K562 (cell line): Measurements from ENCODE around the gene RPTOR. TPM values are rescaled to one million over a fixed set of nuclear protein-coding genes. Genes with fewer than 3 reads are reported as not detected.

Source experiments
- ATAC-seq: fragments of 200-7000 bp; cut with Tn5 transposase; 3 replicates; pipeline ENCODE4 v1.9.1; 2020; ENCODE audit warnings: moderate library complexity
- BruUV-seq: library from RNA; stranded (reverse); fragments of 400-500 nt; replicated peaks from 2 replicates; lab custom pipeline; 2021; lab: Mats Ljungman, UMichigan
- CTCF ChIA-PET: fragments of 300-600 bp; formaldehyde crosslinking; extraction: SDS; loops from one replicate; lab custom pipeline; 2021; ENCODE audit warnings: low intra/inter-chr PET ratio; lab: Yijun Ruan, JAX
- POLR2A ChIA-PET: fragments of 300-600, 350-650 bp; sonication (Branson Sonifier 250); formaldehyde crosslinking; extraction: SDS; loops from one replicate; lab custom pipeline; 2021; ENCODE audit warnings: antibody characterized with exemption, inconsistent platforms; lab: Yijun Ruan, JAX
- DNase-seq, 4 experiments: peaks; one replicate each; pipeline versions ENCODE4 v3.0.0 to v3.0.0-alpha.2; 2011 to 2018; ENCODE audit warnings: low spot score in 3 of 4, mixed read lengths in 3 of 4; ENCODE audit errors: extremely low read depth in 1 of 4
- FAIRE-seq: peaks from 2 replicates; lab custom pipeline; 2011; peaks lifted over from hg19 to GRCh38; lab: Jason Lieb, UNC
- H2AFZ ChIP-seq: 2 replicates; pipeline ENCODE4 v1.6.0; 2011; ENCODE audit warnings: low read depth, low read length, control low read depth, inconsistent platforms
- H3K27ac ChIP-seq: fragments of 200-600 bp; 3 replicates; pipeline ENCODE4 v1.8.0; 2011; ENCODE audit warnings: low read depth, mild to moderate bottlenecking, control low read depth, inconsistent platforms, low read length, moderate library complexity, mixed read lengths; ENCODE audit errors: extremely low read depth
- H3K27me3 ChIP-seq, 2 experiments: fragments of 300-600 bp in 1 of 2; 2 replicates in 1 of 2; 3 replicates in 1 of 2; pipeline versions ENCODE4 v1.6.0 to v1.8.0; 2011; ENCODE audit warnings: inconsistent platforms in 2 of 2, low read length in 2 of 2, mild to moderate bottlenecking in 1 of 2, mixed read lengths in 1 of 2, moderate library complexity in 1 of 2; ENCODE audit not compliant: control insufficient read depth in 2 of 2, insufficient read depth in 2 of 2
- H3K36me3 ChIP-seq: fragments of 300-600 bp; 3 replicates; pipeline ENCODE4 v1.8.0; 2011; ENCODE audit warnings: mild to moderate bottlenecking, low read length, inconsistent platforms; ENCODE audit not compliant: control insufficient read depth, insufficient read depth
- H3K4me1 ChIP-seq, 2 experiments: fragments of 200-600 bp in 1 of 2; replicated peaks in 1 of 2; 2 replicates in 1 of 2; 3 replicates in 1 of 2; pipeline versions ENCODE4 v1.5.1 to v1.8.0; 2011; ENCODE audit warnings: inconsistent platforms in 2 of 2, low read length in 2 of 2, mild to moderate bottlenecking in 1 of 2, mixed read lengths in 1 of 2, moderate library complexity in 1 of 2; ENCODE audit not compliant: control insufficient read depth in 2 of 2, insufficient read depth in 2 of 2
- H3K4me2 ChIP-seq: 2 replicates; pipeline ENCODE4 v1.6.1; 2011; ENCODE audit warnings: low read length, control low read depth, inconsistent platforms, mixed read lengths; ENCODE audit not compliant: insufficient read depth
- H3K4me3 ChIP-seq: fragments of 200-600 bp; sonication (generic), shearing (Covaris generic); 2 replicates; pipeline ENCODE4 v1.5.1; 2016; ENCODE audit warnings: control low read depth, inconsistent platforms
- H3K79me2 ChIP-seq: fragments of 200-600 bp; 3 replicates; pipeline ENCODE4 v1.8.0; 2011; ENCODE audit warnings: low read length, inconsistent platforms; ENCODE audit not compliant: control insufficient read depth, insufficient read depth
- H3K9ac ChIP-seq, 2 experiments: 2 replicates each; pipeline versions ENCODE4 v1.6.0 to v1.6.1; 2011; ENCODE audit warnings: low read depth in 2 of 2, low read length in 2 of 2, control low read depth in 1 of 2, inconsistent platforms in 1 of 2, mild to moderate bottlenecking in 1 of 2, mixed read lengths in 1 of 2; ENCODE audit not compliant: insufficient read depth in 1 of 2
- H3K9me1 ChIP-seq: one replicate; pipeline ENCODE4 v1.6.0; 2011; ENCODE audit warnings: inconsistent platforms, mild to moderate bottlenecking, low read length, moderate library complexity; ENCODE audit not compliant: control insufficient read depth, insufficient read depth
- H3K9me3 ChIP-seq: replicated peaks from 2 replicates; pipeline ENCODE4 v1.5.1; 2011; ENCODE audit warnings: low read depth, low read length, inconsistent platforms; ENCODE audit not compliant: control insufficient read depth, insufficient read depth
- H4K20me1 ChIP-seq: replicated peaks from 2 replicates; pipeline ENCODE4 v1.6.1; 2011; ENCODE audit warnings: low read length, inconsistent platforms, mixed read lengths; ENCODE audit not compliant: control insufficient read depth, insufficient read depth
- BDP1 ChIP-seq: IDR thresholded peaks from 3 replicates; pipeline ENCODE4 v1.6.1; 2011; ENCODE audit not compliant: insufficient read length, insufficient read depth
- BMI1 ChIP-seq: fragments of 150-350 bp; IDR thresholded peaks from 2 replicates; pipeline ENCODE4 v1.6.1; 2014; ENCODE audit warnings: low read length
- CHD2 ChIP-seq: IDR thresholded peaks from 2 replicates; pipeline ENCODE4 v1.6.1; 2011; ENCODE audit warnings: low read depth, low read length
- E2F4 ChIP-seq: sonication (generic); formaldehyde crosslinking; IDR thresholded peaks from 2 replicates; pipeline ENCODE4 v1.8.0; 2022; ENCODE audit warnings: mild to moderate bottlenecking, low read depth, missing genetic modification reagents
- E2F5 ChIP-seq: sonication (generic); formaldehyde crosslinking; IDR thresholded peaks from 2 replicates; pipeline ENCODE4 v1.8.0; 2022; ENCODE audit warnings: mild to moderate bottlenecking, missing genetic modification reagents
- EP400 ChIP-seq: fragments of 450-650 bp; IDR thresholded peaks from 2 replicates; pipeline ENCODE4 v1.6.1; 2017; ENCODE audit warnings: antibody characterized with exemption, mild to moderate bottlenecking, moderate library complexity
- ESRRB ChIP-seq: fragments of 250-450 bp; sonication (Bioruptor Pico); IDR thresholded peaks from 2 replicates; pipeline ENCODE4 v1.5.0; 2020; ENCODE audit warnings: mild to moderate bottlenecking, moderate library complexity, borderline replicate concordance
- HNRNPLL ChIP-seq: fragments of 200-400 bp; formaldehyde crosslinking; IDR thresholded peaks from 2 replicates; pipeline ENCODE4 v1.6.1; 2017; ENCODE audit warnings: low read length, low read depth, mild to moderate bottlenecking; ENCODE audit not compliant: poor library complexity, severe bottlenecking
- LCOR ChIP-seq: sonication (generic); formaldehyde crosslinking; IDR thresholded peaks from 2 replicates; pipeline ENCODE4 v1.8.0; 2022; ENCODE audit warnings: mild to moderate bottlenecking, missing genetic modification reagents
- MAFF ChIP-seq: IDR thresholded peaks from 2 replicates; pipeline ENCODE4 v1.6.1; 2012; ENCODE audit warnings: low read length, improper control_type of control experiment
- SFPQ ChIP-seq: fragments of 200-400 bp; formaldehyde crosslinking; IDR thresholded peaks from 2 replicates; pipeline ENCODE4 v1.6.1; 2017; ENCODE audit warnings: mild to moderate bottlenecking, low read depth, low read length, moderate library complexity
- TSHZ1 ChIP-seq: fragments of 250-450 bp; sonication (Bioruptor Pico); IDR thresholded peaks from 2 replicates; pipeline ENCODE4 v1.4.0; 2020; ENCODE audit warnings: mild to moderate bottlenecking, moderate library complexity
- ZKSCAN3 ChIP-seq: fragments of 250-450 bp; sonication (Bioruptor Pico); IDR thresholded peaks from 2 replicates; pipeline ENCODE4 v1.4.0; 2020
- ZNF212 ChIP-seq: fragments of 450-650 bp; formaldehyde crosslinking; IDR thresholded peaks from 2 replicates; pipeline ENCODE4 v1.4.0; 2020; ENCODE audit warnings: mild to moderate bottlenecking
- ZNF586 ChIP-seq: fragments of 450-650 bp; formaldehyde crosslinking; conservative IDR thresholded peaks from 2 replicates; pipeline ENCODE4 v1.4.0; 2020; ENCODE audit warnings: mild to moderate bottlenecking, moderate library complexity
- ZNF699 ChIP-seq: fragments of 250-450 bp; sonication (Bioruptor Pico); IDR thresholded peaks from 2 replicates; pipeline ENCODE4 v1.8.0; 2021; ENCODE audit warnings: mild to moderate bottlenecking, moderate library complexity; ENCODE audit not compliant: insufficient replicate concordance
- ZSCAN29 ChIP-seq: fragments of 450-650 bp; IDR thresholded peaks from 2 replicates; pipeline ENCODE4 v1.6.1; 2017
- WGBS: fragments of 100-300 bp; shearing (Covaris generic); methylation state at CpG from one replicate; pipeline ENCODE4 v1.1.6; 2016; ENCODE audit warnings: low coverage, mixed read lengths; ENCODE audit not compliant: insufficient coverage; ENCODE audit errors: missing lambda C conversion rate; 5-methylcytosine and 5-hydroxymethylcytosine counted together
- in situ Hi-C: fragments of 300-500 bp; cut with MboI; formaldehyde crosslinking; loops from 4 replicates; pipeline ENCODE4 v1.15.0; 2018; ENCODE audit warnings: inconsistent platforms, mixed read lengths
- intact Hi-C: fragments of 100-400 bp; cut with micrococcal nuclease; formaldehyde crosslinking; loops from 2 replicates; pipeline ENCODE4 v1.14.2; 2022
- polyA plus RNA-seq, 8 experiments: library from polyadenylated mRNA; depleted of rRNA in 4 of 8; stranded (reverse) in 5 of 8; unstranded in 3 of 8; fragments of >200 nt; fragmentation: Nextera tagmentation in 2 of 8; fragmentation: Illumina TruSeq in 1 of 8; extraction: Ambion mirVana in 2 of 8; extraction: Trizol in 1 of 8; gene quantifications; 2 replicates each; pipeline versions ENCODE4 v1.2.1 to v1.2.3, GENCODE V29; 2011 to 2014; ENCODE audit warnings: inconsistent platforms in 1 of 8, missing spikeins in 1 of 8
- total RNA-seq, 7 experiments: library from RNA; depleted of rRNA in 6 of 7; stranded (reverse); fragments of >200 nt in 6 of 7; fragmentation: Illumina TruSeq in 2 of 7; extraction: Trizol in 2 of 7; gene quantifications; 2 replicates each; pipeline versions ENCODE4 v1.2.1 to v1.2.3, GENCODE V29; 2011 to 2021; ENCODE audit warnings: low replicate concordance in 1 of 7

RPTOR gene
- total and polyA plus RNA-seq, 9 of the 15 experiments (the other 6 are each of a cell fraction or from before 2014, with no cell fraction given): 0.24 to 54.1 (median 10.2) TPM

GRCh38 chr17:80615376-80615775, 70.7 kb downstream of the RPTOR start:
- ChIA-PET POLR2A (interaction anchor here (0.7 to 1.7 kb wide), 3 partner anchors 9 to 17 kb away, joined by 3 to 5 read pairs (median 4); no protein-coding TSS in a partner anchor), CTCF (no interaction called here)
- Histone ChIP-seq H3K36me3 (no peaks in the 10 kb centered on the region), H3K9ac (no peak overlapping the region), H3K4me2 (no peak overlapping the region), H4K20me1 (peaks cover 9% of the 10 kb centered on the region; the same call in 1 of the 2 replicates), H3K79me2 (peaks cover 77% of the 10 kb centered on the region), H3K27me3 (no peaks in the 10 kb centered on the region), H3K9me1 (no peaks in the 10 kb centered on the region), H2AFZ (no peak overlapping the region), H3K4me1 (no peaks in the 10 kb centered on the region), H3K4me3 (no peak overlapping the region), H3K27ac (no peak overlapping the region), H3K9me3 (no peaks in the 10 kb centered on the region)
- no TSS peak for BruUV-seq
- FAIRE-seq (no peak), DNase-seq (no peak), ATAC-seq (no peak)
- in situ Hi-C loops (no loop called here), intact Hi-C loops (no loop called here)
- 77% methylated on average over 4 of the region's 4 CpGs for WGBS
- TF ChIP-seq ESRRB (CRISPR knock-in tag): no peak
- no peak for TF ChIP-seq TSHZ1 (CRISPR knock-in tag)
- no peak for TF ChIP-seq HNRNPLL
- no peak for TF ChIP-seq E2F5
- TF ChIP-seq ZNF586 (CRISPR knock-in tag): no peak
- no peak for TF ChIP-seq BMI1
- no peak for TF ChIP-seq BDP1
- TF ChIP-seq EP400: no peak
- TF ChIP-seq E2F4 (CRISPR knock-in tag): no peak
- no peak for TF ChIP-seq ZSCAN29
- no peak for TF ChIP-seq MAFF
- TF ChIP-seq LCOR: no peak
- no peak for TF ChIP-seq SFPQ
- TF ChIP-seq ZNF699 (CRISPR knock-in tag): no peak
- no peak for TF ChIP-seq ZKSCAN3 (CRISPR knock-in tag)
- no peak for TF ChIP-seq ZNF212
- no peak for TF ChIP-seq CHD2
